ENCODE data around the gene TMPRSS2.
A peak's percentile ranks its signal among the peaks of the same experiment; 100 is the strongest.

TMPRSS2 gene

DNA sequence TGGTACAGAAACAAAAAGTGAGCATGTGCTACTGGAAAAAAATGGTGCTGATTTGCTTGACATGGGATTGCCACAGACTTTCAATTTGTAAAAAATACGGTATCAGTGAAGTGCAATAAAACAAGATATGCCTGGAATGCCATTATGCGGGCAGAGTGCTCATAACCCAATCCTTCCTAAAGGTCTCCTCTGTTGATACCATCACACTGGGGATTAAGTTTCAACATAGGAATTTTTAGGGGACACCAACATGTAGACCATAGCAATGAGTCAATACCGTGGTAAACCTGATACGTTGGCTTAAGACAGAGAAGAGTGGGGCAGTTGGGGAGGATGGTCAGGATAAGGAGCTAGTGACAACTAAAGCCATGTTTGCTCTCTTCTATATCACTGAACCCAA lies 61.4 kb downstream of the TMPRSS2 start:
- DNase-seq, result no peak

DNA sequence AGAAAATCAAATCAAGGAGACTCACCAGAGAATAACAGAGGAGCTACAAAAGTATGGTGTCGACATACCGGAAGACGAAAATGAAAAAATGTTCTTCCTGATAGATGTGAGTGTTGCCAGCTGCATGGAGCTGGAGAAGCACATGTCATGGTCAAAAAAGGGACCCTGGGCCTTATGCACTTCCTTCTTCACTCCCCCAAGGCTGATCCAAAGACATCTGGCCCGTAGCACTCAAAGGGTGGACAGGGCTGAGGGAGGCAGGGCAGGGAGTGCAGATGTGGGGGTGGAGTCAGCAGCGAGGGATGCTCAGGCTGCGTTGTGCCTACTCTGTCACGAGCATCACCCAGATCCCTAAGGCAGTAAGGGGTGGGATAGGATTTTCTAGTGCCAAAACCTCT lies 62.5 kb downstream of the TMPRSS2 start:
- no peak for DNase-seq

DNA sequence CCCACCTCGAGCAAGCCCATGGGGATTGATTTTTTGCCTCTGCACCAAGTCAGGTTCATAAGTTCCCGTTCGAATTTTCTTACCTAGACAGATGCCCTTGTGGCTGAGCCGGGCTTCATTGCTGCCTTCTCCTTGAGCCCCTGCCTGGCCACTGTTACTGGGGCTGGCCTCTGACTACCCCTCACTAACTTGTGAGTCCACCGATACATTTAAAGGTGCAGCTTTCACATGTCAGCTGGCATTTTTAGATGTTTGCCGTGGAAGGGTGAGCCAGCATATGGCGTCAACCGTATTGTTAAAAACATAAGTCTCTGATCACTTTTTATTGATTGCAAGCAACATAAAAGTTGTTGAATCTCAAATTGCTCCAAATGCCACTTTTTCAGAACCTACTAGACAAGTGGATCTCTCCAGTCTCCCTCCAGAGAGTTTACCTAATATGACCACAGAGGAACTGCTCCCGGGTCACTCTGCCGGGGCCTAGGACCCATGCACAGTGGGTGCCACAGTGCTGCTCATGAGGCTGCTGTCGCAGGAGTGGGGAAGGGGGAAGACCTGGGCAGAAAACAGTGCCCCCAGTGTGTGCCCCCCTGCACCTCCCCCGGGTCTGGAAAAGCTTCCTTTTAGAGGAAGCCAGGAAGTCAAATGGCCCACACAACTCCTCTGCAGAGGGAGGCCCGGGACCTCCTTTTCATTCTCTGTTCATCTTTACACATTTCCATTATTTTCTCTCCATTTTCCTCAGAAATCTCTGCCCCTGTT lies 63.1 kb downstream of the TMPRSS2 start:
- DNase-seq, result no peak

GRCh38 chr21:41443562-41443961 lies 64.4 kb downstream of the TMPRSS2 start:
- no peak for DNase-seq

- DNase-seq, result no peak
Observed at GRCh38 chr21:41442481-41443186, 65.3 kb downstream of the TMPRSS2 start.

DNA sequence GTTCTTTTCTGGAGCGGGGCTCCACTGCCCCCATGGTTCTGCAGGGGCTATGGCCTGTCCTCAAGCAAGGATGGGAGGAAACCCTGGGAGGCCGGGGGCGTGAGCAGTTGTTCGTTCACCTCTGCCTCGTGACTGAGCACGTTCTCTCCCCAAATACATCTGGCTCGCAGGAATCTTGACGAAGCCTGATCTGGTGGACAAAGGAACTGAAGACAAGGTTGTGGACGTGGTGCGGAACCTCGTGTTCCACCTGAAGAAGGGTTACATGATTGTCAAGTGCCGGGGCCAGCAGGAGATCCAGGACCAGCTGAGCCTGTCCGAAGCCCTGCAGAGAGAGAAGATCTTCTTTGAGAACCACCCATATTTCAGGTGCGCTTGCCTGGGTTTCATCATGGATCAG lies 66.4 kb downstream of the TMPRSS2 start:
- no peak for DNase-seq

GRCh38 chr21:41439248-41439647 lies 68.7 kb downstream of the TMPRSS2 start:
- DNase-seq, result no peak

GRCh38 chr21:41438425-41439113 lies 69.4 kb downstream of the TMPRSS2 start:
- DNase-seq, result no peak

GRCh38 chr21:41437729-41438128 lies 70.2 kb downstream of the TMPRSS2 start:
- DNase-seq, result no peak

- DNase-seq, result no peak
Observed at GRCh38 chr21:41435706-41436105, 72.3 kb downstream of the TMPRSS2 start.

- DNase-seq, result no peak
Observed at GRCh38 chr21:41433566-41433965, 74.4 kb downstream of the TMPRSS2 start.

DNA sequence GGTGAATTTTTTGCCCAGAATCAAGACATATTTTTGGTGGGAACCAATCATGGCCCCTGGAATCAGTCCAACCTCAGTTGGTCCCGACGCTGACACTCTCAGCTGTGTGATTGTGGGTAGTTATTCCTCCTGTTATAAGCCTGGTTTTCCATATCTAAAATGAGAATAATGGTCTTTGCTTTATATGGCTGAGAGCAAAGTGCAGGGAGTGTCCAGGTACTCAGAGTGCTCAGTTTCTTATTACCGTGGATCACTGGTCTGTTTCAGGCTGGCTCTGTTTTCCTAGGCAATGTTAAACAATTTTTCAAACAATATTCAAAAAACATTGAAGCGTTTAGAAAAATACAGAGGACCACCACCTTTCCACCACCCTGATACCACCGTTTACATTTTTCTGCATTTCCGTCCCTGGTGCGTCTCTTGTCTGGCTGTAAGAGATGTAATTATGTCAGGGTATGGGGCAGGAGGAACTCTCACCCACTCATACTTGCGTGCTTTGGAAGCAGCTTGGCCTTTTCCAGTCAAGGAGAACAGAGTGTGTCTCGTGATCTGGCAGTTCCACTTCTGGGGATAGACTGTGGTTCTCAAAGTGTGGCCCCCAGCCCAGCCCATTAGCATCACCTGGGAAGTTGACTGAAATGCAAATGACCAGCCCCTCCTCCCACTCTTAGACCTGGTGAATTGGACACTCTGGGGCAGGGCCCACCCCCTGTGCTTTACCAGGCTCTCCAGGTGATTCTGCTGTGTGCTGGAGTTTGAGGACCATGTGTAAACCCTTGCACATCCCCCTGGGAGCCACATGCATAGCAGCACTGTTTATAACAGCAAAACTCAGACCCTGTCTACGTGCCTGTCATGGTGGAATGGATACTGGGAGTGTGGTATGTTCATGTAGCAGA lies 75.1 kb downstream of the TMPRSS2 start:
- no peak for DNase-seq

DNA sequence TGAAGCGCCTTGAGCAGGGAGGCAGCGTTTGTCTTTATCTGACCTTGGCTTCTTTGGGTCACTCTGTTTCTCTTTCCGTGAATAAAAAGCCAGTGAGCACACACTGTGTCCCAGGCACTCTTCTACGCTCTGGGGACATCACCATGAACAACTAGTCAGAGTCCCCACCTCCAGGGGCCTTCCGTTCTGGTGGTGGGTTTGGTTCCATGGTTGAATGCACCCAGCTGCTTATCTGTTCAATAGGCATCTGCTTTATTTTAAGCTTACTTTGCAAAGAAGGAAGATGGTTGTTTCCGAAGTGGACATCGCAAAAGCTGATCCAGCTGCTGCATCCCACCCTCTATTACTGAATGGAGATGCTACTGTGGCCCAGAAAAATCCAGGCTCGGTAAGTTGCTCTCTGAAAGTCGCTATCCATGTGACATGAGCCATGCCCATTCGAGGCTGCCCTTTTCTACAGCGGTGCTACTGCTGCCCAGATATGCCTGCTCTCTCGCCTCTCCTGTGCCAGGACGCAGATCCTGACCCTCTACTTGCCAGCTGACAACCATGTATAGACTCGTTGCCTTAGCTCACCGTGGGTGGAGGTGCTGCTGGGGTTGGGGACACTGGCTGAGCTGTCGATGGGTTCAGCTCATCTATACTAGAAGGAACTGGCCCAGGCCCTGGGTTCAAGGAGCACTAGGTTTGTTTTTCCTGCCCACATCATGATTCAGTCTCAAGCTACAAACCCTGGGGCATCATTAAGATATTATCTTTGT lies 76.0 kb downstream of the TMPRSS2 start:
- no peak for DNase-seq

DNA sequence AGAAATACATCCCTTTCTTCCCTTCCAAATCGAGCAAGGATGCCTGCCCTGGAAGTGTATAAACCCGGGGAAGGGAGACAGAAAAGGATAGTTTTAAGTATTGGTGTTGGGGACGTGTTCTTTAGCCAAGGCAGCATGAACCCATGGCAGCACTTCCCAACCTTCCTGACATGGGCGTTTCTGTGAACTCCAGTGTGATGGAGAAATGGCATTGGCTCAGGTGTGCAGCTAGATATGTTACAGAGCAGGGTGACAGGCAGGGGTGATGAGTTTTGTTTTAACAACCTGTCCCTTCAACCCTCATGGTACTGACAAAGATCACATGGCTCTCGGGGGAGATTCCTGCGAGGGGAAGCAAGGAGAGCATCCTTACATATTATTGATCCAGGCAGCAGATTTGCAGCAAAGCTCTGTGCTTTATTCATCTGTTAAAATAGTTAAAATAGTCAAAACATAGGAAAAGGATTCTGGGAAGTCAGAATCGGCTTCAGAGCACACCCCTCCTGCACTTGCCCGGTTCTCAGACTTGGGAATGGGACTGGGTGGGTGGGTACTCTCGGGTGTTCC lies 78.0 kb downstream of the TMPRSS2 start:
- no peak for DNase-seq

DNA sequence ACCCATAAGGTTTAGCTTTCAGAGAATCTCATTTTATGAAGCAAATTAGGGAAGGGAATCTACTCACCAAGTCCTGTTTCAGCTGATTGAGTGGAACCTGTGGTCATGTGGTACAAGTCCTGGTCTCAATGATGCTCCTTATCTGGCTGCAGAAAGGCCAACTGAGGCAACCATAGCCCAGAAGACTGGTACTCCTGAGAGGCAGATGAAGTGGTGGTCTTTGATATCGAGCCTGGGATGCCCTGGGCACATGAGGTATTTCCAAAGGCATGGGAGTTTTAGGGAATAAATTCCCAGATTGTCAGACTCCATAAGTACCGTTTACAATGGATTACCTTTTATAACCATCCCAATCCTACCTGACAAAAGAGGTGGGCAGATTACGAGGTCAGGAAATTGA lies 78.7 kb downstream of the TMPRSS2 start:
- DNase-seq, result no peak

DNA sequence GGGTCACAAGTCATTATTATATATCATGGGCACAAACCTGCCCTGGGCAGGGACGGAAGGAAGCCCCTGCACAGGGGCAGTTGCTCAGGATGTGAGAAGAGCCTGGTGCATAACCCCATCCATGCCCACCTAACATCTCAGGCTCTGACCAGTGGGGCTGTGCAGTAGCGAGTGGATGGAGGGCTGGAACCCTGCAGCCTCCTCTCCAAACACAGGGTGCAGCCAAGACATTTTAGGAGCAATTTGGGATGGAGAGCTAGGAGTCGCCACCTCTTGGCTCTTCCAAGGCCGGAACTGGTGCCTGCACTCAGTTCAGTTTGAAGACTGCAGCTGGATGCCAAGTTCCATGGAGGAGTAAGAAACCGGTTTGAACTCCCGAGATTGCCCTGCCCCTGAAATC lies 79.1 kb downstream of the TMPRSS2 start:
- DNase-seq, result no peak

DNA sequence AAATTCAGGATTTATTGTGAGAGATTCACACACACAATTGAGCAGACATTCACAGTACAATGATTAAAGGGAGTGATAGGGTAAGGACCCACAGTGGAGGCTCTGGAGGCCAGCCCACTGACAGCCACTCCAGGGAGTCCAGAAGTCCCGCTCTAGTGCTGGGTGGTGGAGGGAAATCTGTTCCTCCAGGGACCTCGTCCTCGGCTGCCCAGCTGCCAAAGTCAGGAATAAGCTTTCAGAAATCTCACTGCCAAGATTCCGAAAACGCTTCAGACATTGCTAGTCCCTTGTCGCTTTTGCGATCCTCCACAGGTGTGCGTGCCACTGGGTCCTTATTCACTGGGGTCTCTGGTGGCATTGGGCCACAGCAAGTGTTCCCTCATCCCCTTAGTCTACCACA lies 79.6 kb downstream of the TMPRSS2 start:
- DNase-seq, result no peak

GRCh38 chr21:41427556-41427955 lies 80.4 kb downstream of the TMPRSS2 start:
- DNase-seq, result no peak

- DNase-seq, result no peak
Observed at GRCh38 chr21:41426676-41427404, 81.1 kb downstream of the TMPRSS2 start.

- peak; percentile 60 for DNase-seq
Observed at GRCh38 chr21:41425954-41426675, 81.8 kb downstream of the TMPRSS2 start, which contains the start of gene MX1. Gene MX1, plus strand, starts transcription at chr21:41426239. Its CDS starts 5,832 bp downstream, at chr21:41432071.

Measured in right forelimb (tissue), 1 donor.